Upper lobe of left lung (tissue), 4 donors: Measurements from ENCODE around the gene LSM3.

Source experiments
- EP300 ChIP-seq, 4 donors: sonication (generic); formaldehyde crosslinking; IDR thresholded peaks; one replicate each; pipeline ENCODE4 v1.5.1; 2017; ENCODE audit warnings: antibody characterized with exemption in 4 of 4, control low read depth in 2 of 4
- POLR2A ChIP-seq, 4 donors: fragments of 450-650 bp; IDR thresholded peaks; one replicate each; pipeline ENCODE4 v1.5.1; 2016 to 2017; ENCODE audit warnings: antibody characterized with exemption in 4 of 4, mild to moderate bottlenecking in 2 of 4
- POLR2AphosphoS5 ChIP-seq, 2 donors: sonication (generic); formaldehyde crosslinking; IDR thresholded peaks; one replicate each; pipeline ENCODE4 v1.5.1; 2017; ENCODE audit warnings: antibody characterized with exemption in 2 of 2
- TF ChIP-seq, protein P1 (sequence below), 6 experiments: fragments of 450-650 bp in 4 of 6; fragments of 200-600 bp in 2 of 6; sonication (generic) in 2 of 6; IDR thresholded peaks; one replicate each; pipeline ENCODE4 v1.5.1; 2016 to 2019; ENCODE audit warnings: antibody characterized with exemption in 6 of 6

DNA sequence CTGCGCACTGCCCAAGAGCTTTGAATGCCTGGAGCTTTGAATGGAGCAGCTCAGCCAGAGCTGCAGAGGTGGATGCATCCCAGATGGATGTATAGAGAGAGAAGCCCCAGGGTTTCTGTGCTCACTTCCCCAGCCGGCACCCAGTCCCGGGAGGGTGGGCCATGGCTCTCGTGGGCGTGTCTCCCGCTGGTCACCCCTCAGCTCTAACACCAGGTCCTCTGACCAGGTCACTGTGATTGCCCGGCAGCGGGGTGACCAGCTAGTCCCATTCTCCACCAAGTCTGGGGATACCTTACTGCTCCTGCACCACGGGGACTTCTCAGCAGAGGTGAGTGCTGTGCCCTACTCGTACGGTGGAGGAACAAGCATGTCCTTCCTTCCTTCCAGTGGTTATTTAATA is 43.0 kb upstream of the LSM3 start:
- TF ChIP-seq, protein P1, sequence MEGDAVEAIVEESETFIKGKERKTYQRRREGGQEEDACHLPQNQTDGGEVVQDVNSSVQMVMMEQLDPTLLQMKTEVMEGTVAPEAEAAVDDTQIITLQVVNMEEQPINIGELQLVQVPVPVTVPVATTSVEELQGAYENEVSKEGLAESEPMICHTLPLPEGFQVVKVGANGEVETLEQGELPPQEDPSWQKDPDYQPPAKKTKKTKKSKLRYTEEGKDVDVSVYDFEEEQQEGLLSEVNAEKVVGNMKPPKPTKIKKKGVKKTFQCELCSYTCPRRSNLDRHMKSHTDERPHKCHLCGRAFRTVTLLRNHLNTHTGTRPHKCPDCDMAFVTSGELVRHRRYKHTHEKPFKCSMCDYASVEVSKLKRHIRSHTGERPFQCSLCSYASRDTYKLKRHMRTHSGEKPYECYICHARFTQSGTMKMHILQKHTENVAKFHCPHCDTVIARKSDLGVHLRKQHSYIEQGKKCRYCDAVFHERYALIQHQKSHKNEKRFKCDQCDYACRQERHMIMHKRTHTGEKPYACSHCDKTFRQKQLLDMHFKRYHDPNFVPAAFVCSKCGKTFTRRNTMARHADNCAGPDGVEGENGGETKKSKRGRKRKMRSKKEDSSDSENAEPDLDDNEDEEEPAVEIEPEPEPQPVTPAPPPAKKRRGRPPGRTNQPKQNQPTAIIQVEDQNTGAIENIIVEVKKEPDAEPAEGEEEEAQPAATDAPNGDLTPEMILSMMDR (IDR thresholded peaks at IDR 0.05), result no peak
- TF ChIP-seq POLR2A (IDR thresholded peaks at IDR 0.05), result no peak
- no peak for TF ChIP-seq EP300 (IDR thresholded peaks at IDR 0.05)
- no peak for TF ChIP-seq POLR2AphosphoS5 (IDR thresholded peaks at IDR 0.05)
